ENCODE data around the gene EMC10. TPM values are rescaled to one million over a fixed set of nuclear protein-coding genes. Genes with fewer than 3 reads are reported as not detected.

Gene EMC10
- total RNA-seq, 1 experiment from 2014 or later: 228 TPM

DNA sequence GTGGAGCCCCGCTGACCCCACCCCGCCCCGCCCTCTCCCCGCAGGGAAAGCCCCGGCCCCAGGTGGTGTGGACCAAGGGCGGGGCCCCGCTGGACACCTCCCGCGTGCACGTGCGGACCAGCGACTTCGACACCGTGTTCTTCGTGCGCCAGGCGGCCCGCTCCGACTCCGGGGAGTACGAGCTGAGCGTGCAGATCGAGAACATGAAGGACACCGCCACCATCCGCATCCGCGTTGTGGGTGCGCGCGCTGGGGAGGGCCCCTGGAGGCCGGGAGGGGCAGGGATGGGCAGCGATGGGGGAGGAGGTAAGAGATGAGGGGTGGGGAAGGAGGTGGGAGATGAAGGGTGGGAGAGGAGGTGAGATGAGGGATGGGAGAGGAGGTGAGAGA is 17.2 kb upstream of the EMC10 start:
- TF ChIP-seq, protein P1, sequence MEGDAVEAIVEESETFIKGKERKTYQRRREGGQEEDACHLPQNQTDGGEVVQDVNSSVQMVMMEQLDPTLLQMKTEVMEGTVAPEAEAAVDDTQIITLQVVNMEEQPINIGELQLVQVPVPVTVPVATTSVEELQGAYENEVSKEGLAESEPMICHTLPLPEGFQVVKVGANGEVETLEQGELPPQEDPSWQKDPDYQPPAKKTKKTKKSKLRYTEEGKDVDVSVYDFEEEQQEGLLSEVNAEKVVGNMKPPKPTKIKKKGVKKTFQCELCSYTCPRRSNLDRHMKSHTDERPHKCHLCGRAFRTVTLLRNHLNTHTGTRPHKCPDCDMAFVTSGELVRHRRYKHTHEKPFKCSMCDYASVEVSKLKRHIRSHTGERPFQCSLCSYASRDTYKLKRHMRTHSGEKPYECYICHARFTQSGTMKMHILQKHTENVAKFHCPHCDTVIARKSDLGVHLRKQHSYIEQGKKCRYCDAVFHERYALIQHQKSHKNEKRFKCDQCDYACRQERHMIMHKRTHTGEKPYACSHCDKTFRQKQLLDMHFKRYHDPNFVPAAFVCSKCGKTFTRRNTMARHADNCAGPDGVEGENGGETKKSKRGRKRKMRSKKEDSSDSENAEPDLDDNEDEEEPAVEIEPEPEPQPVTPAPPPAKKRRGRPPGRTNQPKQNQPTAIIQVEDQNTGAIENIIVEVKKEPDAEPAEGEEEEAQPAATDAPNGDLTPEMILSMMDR (conservative IDR thresholded peaks at IDR 0.05; ENCODE audit: low read depth, low read length): no peak
- no peak for TF ChIP-seq EZH2phosphoT487 (IDR thresholded peaks at IDR 0.05; ENCODE audit: borderline replicate concordance, low read length)
- TF ChIP-seq EZH2 (IDR thresholded peaks at IDR 0.05; ENCODE audit: low read length, unreplicated experiment): no peak
- CTCF ChIA-PET: no interaction called here

DNA sequence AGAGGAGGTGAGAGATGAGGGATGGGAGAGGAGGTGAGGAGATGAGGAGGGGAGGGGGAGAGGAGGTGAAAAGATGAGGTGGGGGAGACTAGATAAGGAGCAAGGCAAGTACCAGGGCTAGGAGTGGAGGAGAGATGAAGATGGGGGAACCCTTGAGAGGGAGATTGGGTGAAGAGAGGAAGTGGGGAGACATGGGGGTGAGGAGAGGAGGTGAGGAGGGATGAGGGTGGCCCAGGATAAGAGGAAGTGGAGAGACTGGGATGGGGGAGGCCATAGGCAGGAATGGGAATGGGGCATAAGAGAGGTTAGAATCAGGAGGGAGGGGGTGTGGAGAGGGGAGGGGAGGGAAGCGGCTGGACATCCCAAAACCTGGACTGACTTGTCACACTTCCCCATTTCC is 16.7 kb upstream of the EMC10 start:
- no peak for DNase-seq
- POLR2A ChIA-PET (ENCODE audit: unreplicated experiment): no interaction called here
- no peaks in the 10 kb centered on the region for H3K9me2 ChIP-seq (replicated peaks; ENCODE audit: low read length)
- H3K79me2 ChIP-seq (ENCODE audit: low read length): no peaks in the 10 kb centered on the region
- CTCF ChIA-PET: interaction anchor here (0.6 to 0.8 kb wide), 2 partner anchors 44 to 89 kb away, joined by 3 read pairs; no protein-coding TSS in a partner anchor
- H3K4me2 ChIP-seq (ENCODE audit: low read length): no peak overlapping the region
- no peaks in the 10 kb centered on the region for H4K20me1 ChIP-seq (ENCODE audit: low read length)
- H3K4me1 ChIP-seq (ENCODE audit: insufficient read depth, low read length): 0 out of 2 replicates have a peak, but pooled peaks cover 6% of the 10 kb centered on the region
- H3K27ac ChIP-seq (ENCODE audit: low read length): no peak overlapping the region
- H3K27me3 ChIP-seq (ENCODE audit: low read length): peaks cover 7% of the 10 kb centered on the region; the same call in 1 of the 2 replicates
- intact Hi-C loops (cut with micrococcal nuclease): no loop called here
- ATAC-seq: no peak
- H3K9me3 ChIP-seq (ENCODE audit: low read length): no peaks in the 10 kb centered on the region
- BruUV-seq (replicated peaks): no TSS peak
- TF ChIP-seq EZH2phosphoT487 (IDR thresholded peaks at IDR 0.05; ENCODE audit: borderline replicate concordance, low read length): no peak
- TF ChIP-seq, protein P1 (conservative IDR thresholded peaks at IDR 0.05; ENCODE audit: low read depth, low read length): no peak
- no peak overlapping the region for H3K4me3 ChIP-seq (ENCODE audit: low read length)
- no peak overlapping the region for H2AFZ ChIP-seq (ENCODE audit: low read length)
- no peak overlapping the region for H3K9ac ChIP-seq (ENCODE audit: low read length)
- no peaks in the 10 kb centered on the region for H3F3A ChIP-seq (ENCODE audit: low read length, unreplicated experiment)
- no peaks in the 10 kb centered on the region for H3K36me3 ChIP-seq (ENCODE audit: low read depth, low read length)

More for the DNA sequence above, 17.2 kb upstream of the EMC10 start:
- Histone ChIP-seq H3F3A (ENCODE audit: low read length, unreplicated experiment) (no peaks in the 10 kb centered on the region), H3K4me1 (ENCODE audit: insufficient read depth, low read length) (0 out of 2 replicates have a peak, but pooled peaks cover 6% of the 10 kb centered on the region), H3K9me2 (replicated peaks; ENCODE audit: low read length) (no peaks in the 10 kb centered on the region), H3K9ac (ENCODE audit: low read length) (no peak overlapping the region), H3K79me2 (ENCODE audit: low read length) (no peaks in the 10 kb centered on the region), H3K27ac (ENCODE audit: low read length) (no peak overlapping the region), H2AFZ (ENCODE audit: low read length) (no peak overlapping the region), H3K4me2 (ENCODE audit: low read length) (no peak overlapping the region), H3K27me3 (ENCODE audit: low read length) (peaks cover 7% of the 10 kb centered on the region; the same call in 1 of the 2 replicates), H3K4me3 (ENCODE audit: low read length) (no peak overlapping the region), H3K9me3 (ENCODE audit: low read length) (no peaks in the 10 kb centered on the region), H3K36me3 (ENCODE audit: low read depth, low read length) (no peaks in the 10 kb centered on the region), H4K20me1 (ENCODE audit: low read length) (no peaks in the 10 kb centered on the region)
- DNase-seq (no peak), ATAC-seq (no peak)
- BruUV-seq (replicated peaks): no TSS peak
- intact Hi-C loops (cut with micrococcal nuclease): no loop called here
- POLR2A ChIA-PET (ENCODE audit: unreplicated experiment): no interaction called here

GRCh38 chr19:50460161-50460765 is 16.0 kb upstream of the EMC10 start:
- H3K79me2 ChIP-seq (ENCODE audit: low read length): no peaks in the 10 kb centered on the region
- ChIA-PET POLR2A (ENCODE audit: unreplicated experiment) (no interaction called here), CTCF (interaction anchor here (0.6 to 1.5 kb wide), 5 partner anchors 45 to 146 kb away, joined by 3 to 5 read pairs (median 3); no protein-coding TSS in a partner anchor)
- no peaks in the 10 kb centered on the region for H4K20me1 ChIP-seq (ENCODE audit: low read length)
- no peaks in the 10 kb centered on the region for H3F3A ChIP-seq (ENCODE audit: low read length, unreplicated experiment)
- H3K9ac ChIP-seq (ENCODE audit: low read length): no peak overlapping the region
- no peak overlapping the region for H3K27ac ChIP-seq (ENCODE audit: low read length)
- no peak for TF ChIP-seq EZH2 (IDR thresholded peaks at IDR 0.05; ENCODE audit: low read length, unreplicated experiment)
- TF ChIP-seq, protein P1 (conservative IDR thresholded peaks at IDR 0.05; ENCODE audit: low read depth, low read length): no peak
- TF ChIP-seq EZH2phosphoT487 (IDR thresholded peaks at IDR 0.05; ENCODE audit: borderline replicate concordance, low read length): no peak
- intact Hi-C loops (cut with micrococcal nuclease): no loop called here
- 0 out of 2 replicates have a peak, but pooled peaks cover 6% of the 10 kb centered on the region for H3K4me1 ChIP-seq (ENCODE audit: insufficient read depth, low read length)
- peak; percentile 55 for ATAC-seq
- H3K9me3 ChIP-seq (ENCODE audit: low read length): no peaks in the 10 kb centered on the region
- DNase-seq: peak; percentile 59
- 0 out of 2 replicates have a peak overlapping the region, but pooled peaks have one; percentile 8 for H2AFZ ChIP-seq (ENCODE audit: low read length)
- H3K4me3 ChIP-seq (ENCODE audit: low read length): no peak overlapping the region
- peaks cover 7% of the 10 kb centered on the region; the same call in 1 of the 2 replicates for H3K27me3 ChIP-seq (ENCODE audit: low read length)
- no peaks in the 10 kb centered on the region for H3K9me2 ChIP-seq (replicated peaks; ENCODE audit: low read length)
- BruUV-seq (replicated peaks): no TSS peak
- no peaks in the 10 kb centered on the region for H3K36me3 ChIP-seq (ENCODE audit: low read depth, low read length)
- H3K4me2 ChIP-seq (ENCODE audit: low read length): peak overlapping the region; percentile 51; the same call in 1 of the 2 replicates
